ENCODE data around the gene LHPP.

DNA sequence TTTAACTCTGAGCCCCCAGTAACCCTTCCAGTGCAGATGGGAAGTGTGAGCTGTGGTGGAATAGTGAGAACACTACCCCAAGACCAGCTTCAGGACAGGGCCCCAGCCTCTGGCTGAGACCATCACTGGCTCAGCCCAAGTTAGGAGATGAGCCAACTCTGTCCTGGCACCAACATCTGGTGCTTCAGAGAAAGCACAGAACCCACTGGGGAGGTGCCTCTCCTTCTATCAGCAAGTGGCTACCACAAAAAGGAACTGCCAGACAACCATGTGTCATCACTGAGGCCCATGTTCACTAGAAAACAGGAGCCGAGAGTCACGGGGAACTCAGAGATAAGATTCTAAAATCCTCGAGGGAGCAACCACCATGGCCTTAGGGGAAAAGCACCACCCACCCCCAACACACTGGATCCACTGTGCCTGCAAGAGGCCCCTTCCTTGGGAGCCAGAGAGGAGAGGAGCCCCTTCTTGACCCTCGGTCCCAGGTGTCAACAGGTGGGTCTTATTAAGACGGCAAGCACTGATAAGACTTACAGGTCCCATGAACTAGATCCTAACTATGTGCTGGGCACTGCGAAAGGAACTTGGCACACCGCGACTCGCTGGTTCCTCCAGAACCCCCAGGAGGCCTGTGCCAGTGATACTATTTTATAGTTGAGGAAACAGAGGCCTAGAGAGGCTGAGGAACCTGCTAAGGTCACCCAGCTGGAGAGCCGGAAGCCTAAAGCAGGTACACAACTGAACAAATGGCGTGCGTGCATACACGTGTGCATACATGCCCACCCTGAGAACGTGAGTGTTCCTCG is 179.9 kb downstream of the LHPP start:
- TF ChIP-seq CTCF (IDR thresholded peaks at IDR 0.05) (no peak), EP300 (IDR thresholded peaks at IDR 0.05) (no peak), POLR2A (IDR thresholded peaks at IDR 0.05) (no peak), POLR2AphosphoS5 (IDR thresholded peaks at IDR 0.05) (no peak)
